ENCODE measurements around the gene MAPRE3.

The MAPRE3 gene

GRCh38 chr2:26998323-26998722 lies 27.9 kb downstream of the MAPRE3 start:
- Histone ChIP-seq H3K4me3 (ENCODE audit: low read depth, low read length) (no peak overlapping the region), H3K27ac (no peak overlapping the region), H3K36me3 (replicated peaks) (no peaks in the 10 kb centered on the region), H3K27me3 (replicated peaks) (peaks cover 9% of the 10 kb centered on the region)
- no peak for DNase-seq
- no peak for TF ChIP-seq CTCF (IDR thresholded peaks at IDR 0.05; ENCODE audit: low read depth, low read length, missing control alignments)
- in situ Hi-C loops (cut with HindIII; ENCODE audit: low pct_ligation_motif_present, low sequenced_read_pairs): no loop called here

DNA sequence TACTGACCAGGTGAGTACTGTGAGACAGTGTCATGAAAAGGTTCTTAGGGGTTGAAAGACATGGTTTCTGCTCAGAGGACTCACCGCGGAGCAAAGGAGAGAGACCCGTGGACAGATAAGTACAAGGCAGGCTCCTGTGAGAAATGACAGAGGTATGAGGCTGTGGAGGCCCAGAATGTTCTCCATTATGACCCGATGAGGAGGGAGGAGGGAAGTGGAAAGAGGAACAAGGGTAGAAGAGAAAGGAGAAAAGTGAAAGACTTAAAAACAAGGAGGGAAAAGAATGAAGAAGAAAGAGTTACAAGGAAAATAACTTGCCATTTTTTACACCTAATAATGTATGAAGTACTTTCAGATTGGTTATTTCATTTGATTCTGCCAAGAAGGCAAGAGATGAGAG lies 29.8 kb downstream of the MAPRE3 start:
- Histone ChIP-seq H3K27ac (no peak overlapping the region), H3K27me3 (replicated peaks) (peaks cover 9% of the 10 kb centered on the region), H3K4me3 (ENCODE audit: low read depth, low read length) (no peak overlapping the region), H3K36me3 (replicated peaks) (no peaks in the 10 kb centered on the region)
- in situ Hi-C loops (cut with HindIII; ENCODE audit: low pct_ligation_motif_present, low sequenced_read_pairs): no loop called here
- no peak for TF ChIP-seq CTCF (IDR thresholded peaks at IDR 0.05; ENCODE audit: low read depth, low read length, missing control alignments)
- no peak for DNase-seq

- TF ChIP-seq CTCF (IDR thresholded peaks at IDR 0.05; ENCODE audit: low read depth, low read length, missing control alignments): no peak
These were observed 30.6 kb downstream of the MAPRE3 start for GRCh38 chr2:27000995-27001394.

DNA sequence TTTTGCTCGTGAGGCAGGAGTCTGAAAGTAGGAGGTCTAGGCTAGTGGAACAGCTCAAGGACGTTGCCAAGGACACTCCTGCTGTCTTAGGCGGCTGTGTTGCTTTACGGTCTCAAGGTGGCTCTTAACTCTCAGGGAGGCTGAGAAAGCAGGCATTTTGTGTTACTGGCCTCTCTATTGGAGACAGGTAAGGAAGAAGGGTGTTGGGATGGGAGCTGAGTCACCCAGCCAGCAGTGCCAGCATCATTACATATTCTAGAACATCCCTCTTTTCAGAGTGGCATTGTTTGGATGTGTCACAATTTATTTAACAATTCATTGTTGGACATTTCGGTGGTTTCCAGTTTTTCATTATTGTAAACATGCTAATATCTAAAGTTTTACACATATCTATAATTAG lies 31.5 kb downstream of the MAPRE3 start:
- peaks cover 9% of the 10 kb centered on the region for H3K27me3 ChIP-seq (replicated peaks)
- DNase-seq: no peak
- in situ Hi-C loops (cut with HindIII; ENCODE audit: low pct_ligation_motif_present, low sequenced_read_pairs): no loop called here
- no peak for TF ChIP-seq CTCF (IDR thresholded peaks at IDR 0.05; ENCODE audit: low read depth, low read length, missing control alignments)
- no peak overlapping the region for H3K4me3 ChIP-seq (ENCODE audit: low read depth, low read length)
- H3K36me3 ChIP-seq (replicated peaks): no peaks in the 10 kb centered on the region
- no peak overlapping the region for H3K27ac ChIP-seq

More at GRCh38 chr2:27000995-27001394, 30.6 kb downstream of the MAPRE3 start:
- H3K36me3 ChIP-seq (replicated peaks): no peaks in the 10 kb centered on the region
- in situ Hi-C loops (cut with HindIII; ENCODE audit: low pct_ligation_motif_present, low sequenced_read_pairs): no loop called here
- H3K4me3 ChIP-seq (ENCODE audit: low read depth, low read length): no peak overlapping the region
- DNase-seq: no peak
- no peak overlapping the region for H3K27ac ChIP-seq
- peaks cover 9% of the 10 kb centered on the region for H3K27me3 ChIP-seq (replicated peaks)

- DNase-seq: no peak
- in situ Hi-C loops (cut with HindIII; ENCODE audit: low pct_ligation_motif_present, low sequenced_read_pairs): no loop called here
- H3K4me3 ChIP-seq (ENCODE audit: low read depth, low read length): no peak overlapping the region
- TF ChIP-seq CTCF (IDR thresholded peaks at IDR 0.05; ENCODE audit: low read depth, low read length, missing control alignments): no peak
- H3K27ac ChIP-seq: no peak overlapping the region
- H3K36me3 ChIP-seq (replicated peaks): no peaks in the 10 kb centered on the region
- peaks cover 4% of the 10 kb centered on the region for H3K27me3 ChIP-seq (replicated peaks)
These were observed 32.6 kb downstream of the MAPRE3 start for GRCh38 chr2:27003007-27003406.

DNA sequence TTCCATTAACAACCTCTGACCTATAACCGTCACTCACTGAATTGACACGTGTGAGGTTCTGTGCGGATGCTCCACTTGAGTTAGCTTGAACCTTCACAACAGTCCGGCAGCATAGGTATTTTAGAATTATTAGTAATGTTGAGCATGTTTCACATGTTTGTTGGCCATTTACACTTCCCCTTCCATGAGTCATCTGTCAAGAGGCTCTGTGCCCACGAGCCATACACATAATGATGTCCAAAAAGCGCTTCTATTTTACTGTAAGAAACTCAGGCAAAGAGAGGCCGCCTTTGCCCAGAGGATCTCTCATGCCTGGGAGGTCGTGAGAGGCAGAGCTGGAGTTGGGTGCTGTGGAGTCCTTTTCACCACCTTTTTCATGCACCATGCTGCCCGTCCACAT lies 33.4 kb downstream of the MAPRE3 start:
- TF ChIP-seq CTCF (IDR thresholded peaks at IDR 0.05; ENCODE audit: low read depth, low read length, missing control alignments): no peak
- in situ Hi-C loops (cut with HindIII; ENCODE audit: low pct_ligation_motif_present, low sequenced_read_pairs): no loop called here
- Histone ChIP-seq H3K4me3 (ENCODE audit: low read depth, low read length) (no peak overlapping the region), H3K36me3 (replicated peaks) (no peaks in the 10 kb centered on the region), H3K27me3 (replicated peaks) (no peaks in the 10 kb centered on the region), H3K27ac (no peak overlapping the region)
- no peak for DNase-seq

All from brain microvascular endothelial cell (primary cell).